HG03439 (cell line): ENCODE results near the gene PTPRO.
"Not testable (repeated sequence)": the region's sequence is repeated elsewhere in the genome, so short reads cannot be mapped to it uniquely, and the experiment has no call there.

Experiments
- ATAC-seq: cut with Tn5 transposase; IDR thresholded peaks from one replicate; pipeline ENCODE4 v1.9.1; 2021; ENCODE audit warnings: mild to moderate bottlenecking, moderate library complexity; ENCODE audit not compliant: unreplicated experiment

PTPRO gene

GRCh38 chr12:15599266-15600037 is 277.1 kb downstream of the PTPRO start:
- ATAC-seq: no peak

- no peak for ATAC-seq
Observed at GRCh38 chr12:15600223-15600935, 278.1 kb downstream of the PTPRO start.

GRCh38 chr12:15601210-15601800 is 279.0 kb downstream of the PTPRO start:
- no peak for ATAC-seq

GRCh38 chr12:15602051-15602672 is 279.9 kb downstream of the PTPRO start:
- ATAC-seq: no peak

- no peak for ATAC-seq
Observed at GRCh38 chr12:15603474-15604085, 281.3 kb downstream of the PTPRO start.

- ATAC-seq: no peak
Observed at GRCh38 chr12:15605881-15606590, 283.7 kb downstream of the PTPRO start.

GRCh38 chr12:15608406-15608805 is 286.1 kb downstream of the PTPRO start:
- no peak for ATAC-seq

GRCh38 chr12:15608941-15609340 is 286.6 kb downstream of the PTPRO start:
- ATAC-seq: no peak

GRCh38 chr12:15613981-15614380 is 291.7 kb downstream of the PTPRO start:
- ATAC-seq: no peak

GRCh38 chr12:15616495-15616894 is 294.2 kb downstream of the PTPRO start:
- ATAC-seq: not testable (repeated sequence)

- no peak for ATAC-seq
Observed at GRCh38 chr12:15620741-15621539, 298.6 kb downstream of the PTPRO start.

- ATAC-seq: no peak
Observed at GRCh38 chr12:15625075-15625474, 302.8 kb downstream of the PTPRO start.

- ATAC-seq: no peak
Observed at GRCh38 chr12:15627995-15628945, 306.0 kb downstream of the PTPRO start.

- ATAC-seq: no peak
Observed at GRCh38 chr12:15629108-15629507, 306.8 kb downstream of the PTPRO start.

- no peak for ATAC-seq
Observed at GRCh38 chr12:15629761-15630160, 307.5 kb downstream of the PTPRO start.

- ATAC-seq: no peak
Observed at GRCh38 chr12:15631007-15631715, 308.9 kb downstream of the PTPRO start.

- ATAC-seq: no peak
Observed at GRCh38 chr12:15632708-15633107, 310.4 kb downstream of the PTPRO start.

GRCh38 chr12:15633201-15633600 is 310.9 kb downstream of the PTPRO start:
- ATAC-seq: no peak
